Parathyroid adenoma (tissue), 2 donors: ENCODE results near the gene SOWAHA.
A peak's percentile ranks its signal among the peaks of the same experiment; 100 is the strongest.

Experiments
- H2AFZ ChIP-seq: fragments of 300-600 bp; sonication (generic); one replicate; pipeline ENCODE4 v1.7.0; 2017; ENCODE audit warnings: antibody characterized with exemption, mild to moderate bottlenecking
- H3K27ac ChIP-seq: fragments of 300-600 bp; sonication (generic); one replicate; pipeline ENCODE4 v1.7.0; 2017
- H3K27me3 ChIP-seq: fragments of 300-600 bp; sonication (generic); one replicate; pipeline ENCODE4 v1.7.0; 2017; ENCODE audit warnings: low read length; ENCODE audit not compliant: control insufficient read depth, insufficient read depth
- H3K36me3 ChIP-seq: fragments of 300-600 bp; sonication (generic); one replicate; pipeline ENCODE4 v1.7.0; 2017; ENCODE audit warnings: low read length; ENCODE audit not compliant: control insufficient read depth, insufficient read depth
- H3K4me1 ChIP-seq: fragments of 300-600 bp; sonication (generic); one replicate; pipeline ENCODE4 v1.7.0; 2017; ENCODE audit warnings: control low read depth
- H3K4me2 ChIP-seq: fragments of 300-600 bp; sonication (generic); one replicate; pipeline ENCODE4 v1.7.0; 2017; ENCODE audit warnings: low read length
- H3K4me3 ChIP-seq: fragments of 300-600 bp; sonication (generic); one replicate; pipeline ENCODE4 v1.7.0; 2017; ENCODE audit warnings: low read depth, low read length
- H3K79me2 ChIP-seq: fragments of 300-600 bp; sonication (generic); one replicate; pipeline ENCODE4 v1.7.0; 2017; ENCODE audit warnings: control low read depth
- H3K9ac ChIP-seq: fragments of 300-600 bp; sonication (generic); one replicate; pipeline ENCODE4 v1.7.0; 2017; ENCODE audit warnings: mild to moderate bottlenecking
- H3K9me3 ChIP-seq: fragments of 300-600 bp; sonication (generic); one replicate; pipeline ENCODE4 v1.7.0; 2017; ENCODE audit warnings: low read length; ENCODE audit not compliant: control insufficient read depth
- CTCF ChIP-seq: fragments of 300-600 bp; sonication (generic); IDR thresholded peaks from one replicate; pipeline ENCODE4 v1.7.0; 2017; ENCODE audit warnings: antibody characterized with exemption, mild to moderate bottlenecking
- donor health status: primary hyperparathyroidism.

Gene SOWAHA

GRCh38 chr5:132839426-132840301 lies 26.6 kb downstream of the SOWAHA start:
- peak overlapping the region; percentile 18 for H2AFZ ChIP-seq

GRCh38 chr5:132840313-132840712 lies 27.2 kb downstream of the SOWAHA start:
- TF ChIP-seq CTCF: no peak
- no peaks in the 10 kb centered on the region for H3K36me3 ChIP-seq
- no peaks in the 10 kb centered on the region for H3K4me1 ChIP-seq
- H3K4me2 ChIP-seq: no peak overlapping the region
- H3K27me3 ChIP-seq: no peaks in the 10 kb centered on the region
- no peaks in the 10 kb centered on the region for H3K79me2 ChIP-seq
- H2AFZ ChIP-seq: peak overlapping the region; percentile 18
- H3K9ac ChIP-seq: no peak overlapping the region
- H3K4me3 ChIP-seq: no peak overlapping the region
- H3K27ac ChIP-seq: no peak overlapping the region
- H3K9me3 ChIP-seq: no peaks in the 10 kb centered on the region

More at GRCh38 chr5:132839426-132840301, 26.6 kb downstream of the SOWAHA start:
- Histone ChIP-seq H3K4me3 (no peak overlapping the region), H3K79me2 (no peaks in the 10 kb centered on the region), H3K27ac (no peak overlapping the region), H3K9ac (no peak overlapping the region), H3K9me3 (no peaks in the 10 kb centered on the region), H3K27me3 (no peaks in the 10 kb centered on the region), H3K4me1 (no peaks in the 10 kb centered on the region), H3K36me3 (no peaks in the 10 kb centered on the region), H3K4me2 (no peak overlapping the region)
- no peak for TF ChIP-seq CTCF

GRCh38 chr5:132840896-132841295 lies 27.8 kb downstream of the SOWAHA start:
- TF ChIP-seq CTCF: no peak
- no peak overlapping the region for H3K27ac ChIP-seq
- H2AFZ ChIP-seq: no peak overlapping the region
- H3K4me1 ChIP-seq: no peaks in the 10 kb centered on the region
- no peaks in the 10 kb centered on the region for H3K79me2 ChIP-seq
- no peaks in the 10 kb centered on the region for H3K9me3 ChIP-seq
- H3K36me3 ChIP-seq: no peaks in the 10 kb centered on the region
- no peak overlapping the region for H3K4me2 ChIP-seq
- H3K4me3 ChIP-seq: no peak overlapping the region
- H3K27me3 ChIP-seq: no peaks in the 10 kb centered on the region
- no peak overlapping the region for H3K9ac ChIP-seq

- Histone ChIP-seq H3K9ac (no peak overlapping the region), H3K4me2 (no peak overlapping the region), H3K4me3 (no peak overlapping the region), H3K79me2 (no peaks in the 10 kb centered on the region), H3K9me3 (no peaks in the 10 kb centered on the region), H3K27ac (no peak overlapping the region), H3K27me3 (no peaks in the 10 kb centered on the region), H3K4me1 (no peaks in the 10 kb centered on the region), H2AFZ (no peak overlapping the region), H3K36me3 (no peaks in the 10 kb centered on the region)
- no peak for TF ChIP-seq CTCF
Measured at GRCh38 chr5:132841305-132841704, 28.2 kb downstream of the SOWAHA start.

- Histone ChIP-seq H3K9ac (no peak overlapping the region), H3K4me2 (no peak overlapping the region), H3K4me1 (no peaks in the 10 kb centered on the region), H3K27ac (no peak overlapping the region), H3K9me3 (no peaks in the 10 kb centered on the region), H2AFZ (no peak overlapping the region), H3K79me2 (no peaks in the 10 kb centered on the region), H3K27me3 (no peaks in the 10 kb centered on the region), H3K36me3 (no peaks in the 10 kb centered on the region), H3K4me3 (no peak overlapping the region)
- TF ChIP-seq CTCF: no peak
Measured at GRCh38 chr5:132848270-132848669, 35.2 kb downstream of the SOWAHA start.
